K562 (cell line): ENCODE measurements around the gene IDH3G.

Experiments used
- CBX1 ChIP-seq: sonication (generic); IDR thresholded peaks from 2 replicates; pipeline ENCODE4 v1.6.1; 2016; ENCODE audit warnings: antibody characterized with exemption, low read depth, mild to moderate bottlenecking
- EP300 ChIP-seq: IDR thresholded peaks from 2 replicates; pipeline ENCODE4 v1.6.1; 2012; ENCODE audit warnings: low read length, improper control_type of control experiment
- HNRNPK ChIP-seq: fragments of 200-400 bp; formaldehyde crosslinking; IDR thresholded peaks from one replicate; pipeline ENCODE4 v1.6.1; 2018; ENCODE audit warnings: mild to moderate bottlenecking, low read depth, low read length; ENCODE audit not compliant: poor library complexity, severe bottlenecking
- KLF1 ChIP-seq: fragments of 450-650 bp; IDR thresholded peaks from 2 replicates; pipeline ENCODE4 v1.6.1; 2016; ENCODE audit warnings: missing genetic modification characterization, missing compliant biosample characterization
- POLR2A ChIP-seq: fragments of 450-650 bp; conservative IDR thresholded peaks from 2 replicates; pipeline ENCODE4 v1.6.1; 2016
- PRPF4 ChIP-seq: fragments of 200-400 bp; formaldehyde crosslinking; IDR thresholded peaks from one replicate; pipeline ENCODE4 v1.6.1; 2017; ENCODE audit warnings: low read length, low read depth, mild to moderate bottlenecking; ENCODE audit not compliant: insufficient read depth, poor library complexity, severe bottlenecking
- RBM17 ChIP-seq: fragments of 200-400 bp; formaldehyde crosslinking; IDR thresholded peaks from 2 replicates; pipeline ENCODE4 v1.6.1; 2017; ENCODE audit warnings: low read depth, mild to moderate bottlenecking, low read length, borderline replicate concordance

DNA sequence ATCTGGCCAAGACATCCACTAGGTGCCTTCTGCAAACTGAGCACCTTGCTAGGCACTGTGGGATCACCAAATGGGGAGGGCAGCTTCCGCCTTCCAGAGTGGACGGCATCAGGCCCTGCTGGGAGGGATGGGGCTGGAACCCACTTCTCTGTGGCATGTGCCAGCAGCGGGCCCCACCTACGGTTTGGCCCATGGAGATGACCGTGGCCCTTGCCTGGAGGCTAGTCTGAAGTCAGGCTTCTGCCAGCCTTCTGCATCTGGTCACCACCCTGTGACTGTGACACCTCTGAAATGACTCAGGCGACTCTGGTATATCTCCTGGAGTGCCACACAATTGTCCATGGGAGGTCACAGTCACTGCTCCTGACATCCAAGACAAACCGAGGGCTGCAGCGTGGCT is 7.5 kb upstream of the IDH3G start:
- TF ChIP-seq HNRNPK (no peak), CBX1 (no peak), POLR2A (no peak), EP300 (no peak), RBM17 (no peak), PRPF4 (no peak), KLF1 (tag) (no peak)
